Measurements from ENCODE around the gene ATG12.

GRCh38 chr5:115810761-115811160 is 30.6 kb downstream of the ATG12 start:
- TF ChIP-seq CTCF (IDR thresholded peaks at IDR 0.05; ENCODE audit: low read depth, low read length, missing input control) (no peak), MAX (IDR thresholded peaks at IDR 0.05) (no peak), RAD21 (IDR thresholded peaks at IDR 0.05) (no peak), ATF3 (IDR thresholded peaks at IDR 0.05) (no peak), REST (IDR thresholded peaks at IDR 0.05) (no peak), ZBTB33 (IDR thresholded peaks at IDR 0.05) (no peak), FOXA2 (IDR thresholded peaks at IDR 0.05) (no peak), EGR1 (IDR thresholded peaks at IDR 0.05; ENCODE audit: low read depth in 2 of 2) (no peak), HNF4A (conservative IDR thresholded peaks at IDR 0.05) (no peak), RXRA (IDR thresholded peaks at IDR 0.05) (no peak), SP1 (IDR thresholded peaks at IDR 0.05) (no peak), TAF1 (conservative IDR thresholded peaks at IDR 0.05) (no peak), JUND (IDR thresholded peaks at IDR 0.05) (no peak)

Data from liver (tissue), 3 donors.